ENCODE results near the gene UBTF. TPM values are rescaled to one million over a fixed set of nuclear protein-coding genes. Genes with fewer than 3 reads are reported as not detected.

Gene UBTF
- total RNA-seq, 1 donor from 2014 or later: 53.5 TPM

- Histone ChIP-seq H3K4me3 (no peak overlapping the region), H3K4me1 (no peaks in the 10 kb centered on the region), H3K9me3 (no peaks in the 10 kb centered on the region), H3K27me3 (no peaks in the 10 kb centered on the region), H3K36me3 (no peaks in the 10 kb centered on the region), H3K27ac (no peak overlapping the region)
- no peak for DNase-seq (ENCODE audit: extremely low spot score in 2 of 2)
- TF ChIP-seq POLR2A (IDR thresholded peaks at IDR 0.05) (no peak), CTCF (IDR thresholded peaks at IDR 0.05) (no peak), POLR2AphosphoS5 (IDR thresholded peaks at IDR 0.05; ENCODE audit: insufficient read depth in 1 of 2, low read depth in 1 of 2) (no peak)
- intact Hi-C loops (cut with DNase I): no loop called here
These were observed 39.4 kb upstream of the UBTF start for GRCh38 chr17:44258811-44259351.

GRCh38 chr17:44257815-44258760 is 38.6 kb upstream of the UBTF start:
- H3K27me3 ChIP-seq: no peaks in the 10 kb centered on the region
- no peak overlapping the region for H3K4me3 ChIP-seq
- TF ChIP-seq POLR2AphosphoS5 (IDR thresholded peaks at IDR 0.05; ENCODE audit: insufficient read depth in 1 of 2, low read depth in 1 of 2) (no peak), CTCF (IDR thresholded peaks at IDR 0.05) (no peak), POLR2A (IDR thresholded peaks at IDR 0.05) (no peak)
- H3K4me1 ChIP-seq: no peaks in the 10 kb centered on the region
- intact Hi-C loops (cut with DNase I): no loop called here
- no peaks in the 10 kb centered on the region for H3K9me3 ChIP-seq
- H3K36me3 ChIP-seq: no peaks in the 10 kb centered on the region
- no peak for DNase-seq (ENCODE audit: extremely low spot score in 2 of 2)
- no peak overlapping the region for H3K27ac ChIP-seq

GRCh38 chr17:44256671-44257070 is 37.2 kb upstream of the UBTF start:
- H3K4me3 ChIP-seq: no peak overlapping the region
- no peaks in the 10 kb centered on the region for H3K27me3 ChIP-seq
- H3K27ac ChIP-seq: no peak overlapping the region
- H3K4me1 ChIP-seq: no peaks in the 10 kb centered on the region
- no peaks in the 10 kb centered on the region for H3K36me3 ChIP-seq
- no peak for DNase-seq (ENCODE audit: extremely low spot score in 2 of 2)
- TF ChIP-seq POLR2AphosphoS5 (IDR thresholded peaks at IDR 0.05; ENCODE audit: insufficient read depth in 1 of 2, low read depth in 1 of 2) (no peak), POLR2A (IDR thresholded peaks at IDR 0.05) (no peak), CTCF (IDR thresholded peaks at IDR 0.05) (no peak)
- intact Hi-C loops (cut with DNase I): no loop called here
- H3K9me3 ChIP-seq: no peaks in the 10 kb centered on the region

GRCh38 chr17:44255915-44256314 is 36.4 kb upstream of the UBTF start:
- no peaks in the 10 kb centered on the region for H3K9me3 ChIP-seq
- no peaks in the 10 kb centered on the region for H3K27me3 ChIP-seq
- H3K36me3 ChIP-seq: no peaks in the 10 kb centered on the region
- no peak for DNase-seq (ENCODE audit: extremely low spot score in 2 of 2)
- no peak overlapping the region for H3K4me3 ChIP-seq
- no peak overlapping the region for H3K27ac ChIP-seq
- intact Hi-C loops (cut with DNase I): no loop called here
- no peaks in the 10 kb centered on the region for H3K4me1 ChIP-seq
- TF ChIP-seq CTCF (IDR thresholded peaks at IDR 0.05) (no peak), POLR2AphosphoS5 (IDR thresholded peaks at IDR 0.05; ENCODE audit: insufficient read depth in 1 of 2, low read depth in 1 of 2) (no peak), POLR2A (IDR thresholded peaks at IDR 0.05) (no peak)

Measured in vagina (tissue), 2 donors.